HG02763 (cell line): ENCODE data around the gene WDR11.

Experiments used
- ATAC-seq: cut with Tn5 transposase; IDR thresholded peaks from one replicate; pipeline ENCODE4 v1.9.1; 2021; ENCODE audit warnings: mild to moderate bottlenecking, moderate library complexity; ENCODE audit not compliant: unreplicated experiment

The WDR11 gene

GRCh38 chr10:120945182-120945581, 94.0 kb downstream of the WDR11 start:
- ATAC-seq: no peak

GRCh38 chr10:120945801-120946302, 94.7 kb downstream of the WDR11 start:
- no peak for ATAC-seq

DNA sequence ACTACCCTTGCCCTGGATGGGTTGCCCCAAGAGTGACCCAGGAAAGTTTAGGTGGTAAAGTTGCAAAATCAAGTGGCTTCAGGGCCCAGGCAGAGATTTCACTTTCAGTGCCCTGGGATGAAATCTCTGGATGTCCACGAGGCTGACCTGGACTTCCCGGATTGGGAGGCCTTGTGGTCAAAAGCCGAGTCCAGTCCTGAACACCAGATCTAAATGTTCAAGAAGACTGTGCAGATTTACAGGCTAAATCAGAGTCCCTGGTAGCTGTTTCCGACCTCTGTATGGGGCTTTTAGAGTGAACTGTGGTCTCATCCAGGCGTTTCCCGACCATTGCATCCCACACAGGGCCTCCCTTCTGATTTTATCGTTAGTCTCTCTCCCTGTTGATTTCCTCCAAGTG, 95.3 kb downstream of the WDR11 start:
- no peak for ATAC-seq

- peak; percentile 86 for ATAC-seq
These were observed 97.9 kb downstream of the WDR11 start for GRCh38 chr10:120948889-120949608.

DNA sequence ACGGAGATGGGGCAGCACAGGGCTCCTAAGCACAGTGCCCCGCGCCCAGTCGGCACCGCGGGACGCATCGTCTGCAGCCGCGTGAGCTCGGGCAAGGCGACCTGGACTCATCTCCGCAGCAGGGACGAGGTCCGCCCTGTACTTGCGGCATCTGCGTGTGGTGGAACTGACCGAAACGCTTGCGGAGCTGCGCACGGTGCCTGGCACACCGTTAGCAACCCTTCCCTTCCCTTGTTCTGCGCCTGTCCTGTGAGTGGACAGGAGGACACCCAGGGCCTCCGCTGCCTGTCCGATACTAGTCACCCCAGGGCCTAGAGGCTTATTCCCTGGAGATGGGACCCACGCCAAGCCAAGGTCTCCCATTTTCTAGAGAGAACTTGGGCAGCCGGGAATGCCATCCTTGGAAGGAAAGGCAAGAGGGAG, 98.5 kb downstream of the WDR11 start:
- ATAC-seq: no peak

GRCh38 chr10:120950051-120950561, 98.9 kb downstream of the WDR11 start:
- ATAC-seq: no peak

GRCh38 chr10:120951288-120951687, 100.1 kb downstream of the WDR11 start:
- no peak for ATAC-seq

DNA sequence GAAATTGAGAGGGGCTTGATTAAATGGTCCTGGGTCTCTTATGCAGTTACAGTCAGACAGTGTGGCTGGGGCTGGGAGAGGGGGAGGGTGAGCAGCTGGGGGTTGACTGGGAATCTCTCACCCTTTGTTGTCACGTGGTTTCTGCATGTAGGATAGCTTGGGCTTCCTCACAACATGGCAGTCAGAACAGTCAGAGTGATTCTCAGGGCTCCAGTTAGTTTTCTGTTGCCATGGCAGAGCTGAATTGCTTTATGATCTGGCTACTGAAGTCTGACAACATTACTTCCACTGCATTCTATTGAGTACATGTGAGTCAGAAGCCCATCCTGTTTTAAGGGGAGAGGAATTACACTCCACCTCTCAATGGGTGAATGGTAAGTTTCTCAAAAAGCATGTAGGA, 102.7 kb downstream of the WDR11 start:
- no peak for ATAC-seq
